ENCODE results near the gene PIMREG. TPM values are rescaled to one million over a fixed set of nuclear protein-coding genes. Genes with fewer than 3 reads are reported as not detected.

Gene PIMREG
- total RNA-seq, 2 experiments from 2014 or later: 3.7 to 4.6 TPM

DNA sequence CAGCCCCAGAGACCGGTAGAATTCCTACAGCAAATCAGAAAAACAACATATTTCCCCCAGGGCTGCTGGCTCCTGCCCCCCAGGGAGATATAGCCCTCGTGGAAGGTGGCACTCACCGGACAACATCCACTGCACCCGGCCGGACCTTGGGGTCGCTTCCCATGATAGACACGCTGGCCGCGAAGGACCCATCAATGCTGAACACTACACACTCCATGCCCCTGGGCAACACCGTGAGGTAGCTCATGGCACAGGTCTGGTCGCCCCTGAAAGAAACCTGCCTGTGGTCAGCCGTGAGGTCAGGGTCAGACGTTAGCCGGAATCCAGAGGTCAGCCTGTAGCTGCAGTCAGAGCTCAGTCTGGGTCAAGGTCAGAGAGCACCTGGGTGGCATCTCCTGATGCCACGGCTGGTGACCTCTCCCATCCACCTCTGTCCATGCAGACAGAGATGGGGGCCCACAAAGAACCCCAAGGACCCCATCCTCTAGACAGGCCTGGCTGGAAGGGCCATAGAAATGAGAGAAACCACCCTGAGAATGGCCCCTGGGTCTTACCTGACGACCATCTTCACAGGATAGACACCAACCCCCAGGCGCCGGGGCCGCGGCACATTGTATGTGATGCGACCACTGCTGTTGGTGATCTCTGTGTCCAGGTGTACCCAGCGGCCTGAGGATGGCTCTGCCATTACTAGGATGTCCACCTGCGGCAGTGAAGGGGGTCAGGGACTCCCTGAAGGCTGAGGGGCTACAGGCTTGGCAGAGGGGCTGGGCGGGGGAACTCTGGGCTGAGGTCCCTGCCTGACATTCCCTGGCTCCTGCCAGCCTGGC is 19.6 kb downstream of the PIMREG start:
- CTCF ChIA-PET: interaction anchor here (1.4 to 1.8 kb wide), 2 partner anchors 9 to 28 kb away, joined by 5 to 7 read pairs; no protein-coding TSS in a partner anchor
- no peak overlapping the region for H3K4me3 Mint-ChIP-seq
- no peaks in the 10 kb centered on the region for H3K9me3 Mint-ChIP-seq
- POLR2A ChIA-PET: interaction anchor here (1.3 kb wide), 1 partner anchor 19 kb away, joined by 3 read pairs; the partner anchor contains the start of gene PIMREG
- TF ChIP-seq, protein P1, sequence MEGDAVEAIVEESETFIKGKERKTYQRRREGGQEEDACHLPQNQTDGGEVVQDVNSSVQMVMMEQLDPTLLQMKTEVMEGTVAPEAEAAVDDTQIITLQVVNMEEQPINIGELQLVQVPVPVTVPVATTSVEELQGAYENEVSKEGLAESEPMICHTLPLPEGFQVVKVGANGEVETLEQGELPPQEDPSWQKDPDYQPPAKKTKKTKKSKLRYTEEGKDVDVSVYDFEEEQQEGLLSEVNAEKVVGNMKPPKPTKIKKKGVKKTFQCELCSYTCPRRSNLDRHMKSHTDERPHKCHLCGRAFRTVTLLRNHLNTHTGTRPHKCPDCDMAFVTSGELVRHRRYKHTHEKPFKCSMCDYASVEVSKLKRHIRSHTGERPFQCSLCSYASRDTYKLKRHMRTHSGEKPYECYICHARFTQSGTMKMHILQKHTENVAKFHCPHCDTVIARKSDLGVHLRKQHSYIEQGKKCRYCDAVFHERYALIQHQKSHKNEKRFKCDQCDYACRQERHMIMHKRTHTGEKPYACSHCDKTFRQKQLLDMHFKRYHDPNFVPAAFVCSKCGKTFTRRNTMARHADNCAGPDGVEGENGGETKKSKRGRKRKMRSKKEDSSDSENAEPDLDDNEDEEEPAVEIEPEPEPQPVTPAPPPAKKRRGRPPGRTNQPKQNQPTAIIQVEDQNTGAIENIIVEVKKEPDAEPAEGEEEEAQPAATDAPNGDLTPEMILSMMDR (IDR thresholded peaks at IDR 0.05): no peak
- H3K36me3 Mint-ChIP-seq (ENCODE audit: low read depth): no peaks in the 10 kb centered on the region
- H3K27ac Mint-ChIP-seq: no peak overlapping the region
- intact Hi-C loops (cut with micrococcal nuclease): no loop called here
- peaks cover 15% of the 10 kb centered on the region for H3K4me1 Mint-ChIP-seq (ENCODE audit: low read depth)
- DNase-seq (no peak), ATAC-seq (no peak)
- H3K27me3 Mint-ChIP-seq: no peaks in the 10 kb centered on the region

DNA sequence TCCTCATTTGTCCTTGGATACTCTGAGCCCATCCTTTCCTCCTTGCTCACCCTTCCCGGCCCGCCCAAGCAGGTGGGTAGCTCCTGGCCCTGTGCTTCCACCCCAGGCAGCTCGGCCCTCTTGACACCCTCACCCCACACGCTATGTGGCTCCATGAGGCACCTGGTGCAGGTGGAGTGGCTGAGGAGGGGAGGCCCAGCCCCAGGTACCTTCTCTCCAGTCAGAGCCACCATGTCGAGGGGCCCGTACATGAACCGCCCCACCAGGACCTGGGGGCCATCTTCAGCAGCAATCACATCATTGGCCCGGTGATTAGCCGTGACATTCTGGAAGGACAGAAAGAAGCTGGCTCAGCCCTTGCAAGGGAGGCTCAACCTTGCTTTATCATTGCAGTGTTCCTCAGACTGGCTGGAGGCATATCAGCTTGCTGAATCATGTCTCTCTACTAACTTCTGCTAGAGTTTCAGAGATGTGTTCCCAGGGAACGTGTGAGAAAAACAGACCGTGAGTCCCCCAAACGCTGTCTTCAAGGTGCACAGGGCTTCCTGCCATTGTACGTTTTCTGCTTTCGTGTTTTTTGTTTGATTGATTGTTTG is 20.3 kb downstream of the PIMREG start:
- Mint-ChIP-seq H3K27ac (no peak overlapping the region), H3K9me3 (no peaks in the 10 kb centered on the region), H3K36me3 (ENCODE audit: low read depth) (no peaks in the 10 kb centered on the region), H3K27me3 (no peaks in the 10 kb centered on the region), H3K4me3 (no peak overlapping the region), H3K4me1 (ENCODE audit: low read depth) (peaks cover 15% of the 10 kb centered on the region)
- no peak for ATAC-seq
- intact Hi-C loops (cut with micrococcal nuclease): no loop called here
- POLR2A ChIA-PET: no interaction called here
- CTCF ChIA-PET: interaction anchor here (1.1 kb wide), 1 partner anchor 9 kb away, joined by 3 read pairs; no protein-coding TSS in a partner anchor
- TF ChIP-seq, protein P1 (IDR thresholded peaks at IDR 0.05): no peak
- DNase-seq: no peak

DNA sequence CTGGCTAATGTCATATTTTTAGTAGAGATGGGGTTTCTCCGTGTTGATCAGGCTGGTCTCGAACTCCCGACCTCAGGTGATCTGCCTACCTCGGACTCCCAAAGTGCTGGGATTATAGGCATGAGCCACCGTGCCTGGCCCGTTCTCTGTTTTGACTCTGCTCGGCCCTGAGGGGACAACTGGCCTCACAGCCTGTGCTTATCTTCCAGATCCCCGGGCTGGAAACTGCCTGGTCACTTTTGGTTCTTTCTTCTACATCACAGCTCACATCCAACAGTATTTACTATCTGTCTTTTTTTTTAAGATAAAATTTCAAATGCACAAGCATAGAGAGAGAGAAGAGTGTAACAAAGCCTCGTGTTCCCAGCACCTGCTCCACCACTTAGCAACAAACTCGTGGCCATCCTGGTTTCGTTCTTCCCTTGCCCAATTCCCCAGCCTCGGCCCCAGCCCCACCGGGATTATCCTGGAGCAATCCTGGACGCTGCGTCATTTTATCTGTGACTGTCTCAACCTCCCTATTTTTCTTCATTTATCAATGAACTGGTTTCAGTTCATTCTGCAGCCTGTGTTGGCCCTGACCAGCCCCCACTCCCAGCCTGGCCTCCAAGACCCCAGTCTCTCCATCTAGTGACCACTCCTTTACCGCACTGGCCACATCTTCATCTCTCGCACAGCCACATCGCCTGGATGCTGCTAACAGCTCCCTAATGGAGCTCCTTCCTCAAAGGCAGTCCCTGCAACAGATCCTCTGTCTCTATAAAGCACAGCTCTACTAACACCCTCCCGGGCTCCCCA is 21.1 kb downstream of the PIMREG start:
- peaks cover 13% of the 10 kb centered on the region for H3K4me1 Mint-ChIP-seq (ENCODE audit: low read depth)
- DNase-seq: no peak
- H3K36me3 Mint-ChIP-seq (ENCODE audit: low read depth): no peaks in the 10 kb centered on the region
- ChIA-PET POLR2A (no interaction called here), CTCF (interaction anchor here (1.1 kb wide), 1 partner anchor 8 kb away, joined by 3 read pairs; no protein-coding TSS in a partner anchor)
- ATAC-seq: no peak
- H3K27ac Mint-ChIP-seq: no peak overlapping the region
- TF ChIP-seq, protein P1 (IDR thresholded peaks at IDR 0.05): no peak
- intact Hi-C loops (cut with micrococcal nuclease): no loop called here
- no peaks in the 10 kb centered on the region for H3K9me3 Mint-ChIP-seq
- no peak overlapping the region for H3K4me3 Mint-ChIP-seq
- H3K27me3 Mint-ChIP-seq: no peaks in the 10 kb centered on the region

DNA sequence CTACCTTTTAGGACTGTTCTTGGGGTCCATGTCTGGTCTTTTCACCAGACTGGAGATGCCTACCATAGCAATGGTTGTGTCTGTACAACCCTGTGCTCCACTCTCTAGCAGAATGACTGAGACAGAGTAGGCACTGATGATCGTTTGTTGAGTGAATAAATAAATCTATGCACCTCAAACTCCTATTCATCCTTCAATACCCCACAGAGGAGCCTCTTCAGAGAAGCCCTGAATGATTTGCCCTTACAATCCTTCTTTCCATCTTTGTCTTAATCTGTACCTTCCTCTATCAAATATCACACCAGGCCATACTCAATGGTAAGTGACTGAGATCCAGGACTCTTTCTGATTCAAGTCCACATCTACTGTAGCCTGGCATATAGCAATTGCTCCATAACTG is 23.3 kb downstream of the PIMREG start:
- TF ChIP-seq, protein P1 (IDR thresholded peaks at IDR 0.05): no peak
- H3K27me3 Mint-ChIP-seq: no peaks in the 10 kb centered on the region
- no peak overlapping the region for H3K4me3 Mint-ChIP-seq
- ChIA-PET CTCF (interaction anchor here (1.6 kb wide), 1 partner anchor 12 kb away, joined by 4 read pairs; no protein-coding TSS in a partner anchor), POLR2A (no interaction called here)
- H3K27ac Mint-ChIP-seq: no peak overlapping the region
- no peaks in the 10 kb centered on the region for H3K4me1 Mint-ChIP-seq (ENCODE audit: low read depth)
- ATAC-seq (no peak), DNase-seq (no peak)
- H3K9me3 Mint-ChIP-seq: no peaks in the 10 kb centered on the region
- no peaks in the 10 kb centered on the region for H3K36me3 Mint-ChIP-seq (ENCODE audit: low read depth)
- intact Hi-C loops (cut with micrococcal nuclease): no loop called here
